A673 (cell line): ENCODE measurements around the gene STAMBP. TPM values are rescaled to one million over a fixed set of nuclear protein-coding genes. Genes with fewer than 3 reads are reported as not detected.

ENCODE experiments used
- BruUV-seq: library from RNA; stranded (reverse); fragments of 400-500 nt; replicated peaks from 2 replicates; lab custom pipeline; 2021; lab: Mats Ljungman, UMichigan
- CTCF ChIA-PET: fragments of 300-600 bp; sonication (Branson Sonifier 250); formaldehyde crosslinking; loops from one replicate; lab custom pipeline; 2022; ENCODE audit warnings: antibody characterized with exemption; lab: Charles Lee
- POLR2A ChIA-PET: fragments of 300-600 bp; sonication (Branson Sonifier 250); formaldehyde crosslinking; loops from one replicate; lab custom pipeline; 2022; ENCODE audit warnings: antibody characterized with exemption; ENCODE audit not compliant: low non-redundant PET; lab: Charles Lee
- DNase-seq: peaks from one replicate; pipeline ENCODE4 v3.0.0-alpha.2; 2015; ENCODE audit warnings: low spot score
- H3K27ac ChIP-seq: fragments of 200-600 bp; sonication (generic); 2 replicates; pipeline ENCODE4 v1.5.1; 2016; ENCODE audit warnings: mixed run types, low read depth, mild to moderate bottlenecking, mixed read lengths, antibody characterized with exemption, low read length; ENCODE audit not compliant: poor library complexity, severe bottlenecking
- H3K27me3 ChIP-seq: fragments of 200-600 bp; sonication (generic); replicated peaks from 2 replicates; pipeline ENCODE4 v1.6.1; 2017; ENCODE audit warnings: mixed run types, low read depth, mild to moderate bottlenecking, mixed read lengths, antibody characterized with exemption, low read length; ENCODE audit not compliant: insufficient read depth, poor library complexity
- H3K36me3 ChIP-seq: fragments of 200-600 bp; sonication (generic); 2 replicates; pipeline ENCODE4 v1.6.1; 2016; ENCODE audit warnings: mixed run types, mild to moderate bottlenecking, mixed read lengths, antibody characterized with exemption, low read length; ENCODE audit not compliant: insufficient read depth, poor library complexity, severe bottlenecking
- H3K4me1 ChIP-seq: fragments of 200-600 bp; sonication (generic); 2 replicates; pipeline ENCODE4 v1.6.1; 2017; ENCODE audit warnings: mixed run types, mild to moderate bottlenecking, mixed read lengths, antibody characterized with exemption, low read length; ENCODE audit not compliant: insufficient read depth, poor library complexity, severe bottlenecking
- H3K4me3 ChIP-seq: fragments of 200-600 bp; sonication (generic); 2 replicates; pipeline ENCODE4 v1.5.1; 2016; ENCODE audit warnings: low read depth, mixed run types, mild to moderate bottlenecking, mixed read lengths, low read length; ENCODE audit not compliant: poor library complexity, severe bottlenecking
- H3K9me3 ChIP-seq: fragments of 200-600 bp; sonication (generic); 2 replicates; pipeline ENCODE4 v1.6.1; 2016; ENCODE audit warnings: mixed run types, low read depth, mild to moderate bottlenecking, mixed read lengths, antibody characterized with exemption, low read length; ENCODE audit not compliant: poor library complexity, severe bottlenecking
- EZH2 ChIP-seq: fragments of 200-600 bp; sonication (generic); IDR thresholded peaks from 2 replicates; pipeline ENCODE4 v1.6.1; 2017; ENCODE audit warnings: borderline replicate concordance, low read depth, mild to moderate bottlenecking, mixed read lengths, antibody characterized with exemption, low read length; ENCODE audit not compliant: poor library complexity, severe bottlenecking
- intact Hi-C: fragments of 100-400 bp; cut with micrococcal nuclease; formaldehyde crosslinking; loops from one replicate; pipeline ENCODE4 v1.10.0; 2022; ENCODE audit not compliant: unreplicated experiment
- total RNA-seq: library from RNA; stranded (reverse); gene quantifications from 2 replicates; pipeline ENCODE4 v1.2.3, GENCODE V29; 2021
- TF ChIP-seq, protein P1 (sequence below): fragments of 300-800, 200-600 bp; sonication (generic); conservative IDR thresholded peaks from 2 replicates; pipeline ENCODE4 v1.5.1; 2017; ENCODE audit warnings: low read depth, mild to moderate bottlenecking, antibody characterized with exemption, low read length, moderate library complexity, mixed read lengths

STAMBP gene
- total RNA-seq, 1 experiment from 2014 or later: 67.1 TPM

DNA sequence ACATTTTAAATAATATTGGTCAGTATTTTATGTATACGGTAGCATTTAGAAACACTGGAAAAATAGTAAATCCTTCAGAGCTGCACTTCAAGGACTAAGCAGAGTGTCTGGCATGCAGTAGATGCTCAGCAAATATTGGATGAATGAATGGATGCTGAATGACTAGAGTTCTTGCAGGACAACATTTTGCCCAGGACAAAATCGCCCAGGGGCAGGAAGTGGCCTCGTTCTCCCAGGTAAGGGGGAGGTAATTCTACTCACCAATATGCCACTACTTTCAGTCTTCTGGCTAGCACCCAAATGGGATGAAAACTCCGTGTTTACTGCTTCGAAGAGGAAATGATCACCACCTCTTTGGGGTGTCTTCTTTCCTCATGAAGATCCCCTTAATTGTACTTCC lies 93.9 kb downstream of the STAMBP start:
- no peaks in the 10 kb centered on the region for H3K36me3 ChIP-seq
- no TSS peak for BruUV-seq
- H3K27ac ChIP-seq: no peak overlapping the region

More for the DNA sequence above, 93.9 kb downstream of the STAMBP start:
- Histone ChIP-seq H3K4me3 (no peak overlapping the region), H3K27me3 (no peaks in the 10 kb centered on the region), H3K9me3 (no peaks in the 10 kb centered on the region), H3K4me1 (peaks cover 2% of the 10 kb centered on the region)
- ChIA-PET CTCF (no interaction called here), POLR2A (no interaction called here)
- DNase-seq: no peak
- TF ChIP-seq, protein P1, sequence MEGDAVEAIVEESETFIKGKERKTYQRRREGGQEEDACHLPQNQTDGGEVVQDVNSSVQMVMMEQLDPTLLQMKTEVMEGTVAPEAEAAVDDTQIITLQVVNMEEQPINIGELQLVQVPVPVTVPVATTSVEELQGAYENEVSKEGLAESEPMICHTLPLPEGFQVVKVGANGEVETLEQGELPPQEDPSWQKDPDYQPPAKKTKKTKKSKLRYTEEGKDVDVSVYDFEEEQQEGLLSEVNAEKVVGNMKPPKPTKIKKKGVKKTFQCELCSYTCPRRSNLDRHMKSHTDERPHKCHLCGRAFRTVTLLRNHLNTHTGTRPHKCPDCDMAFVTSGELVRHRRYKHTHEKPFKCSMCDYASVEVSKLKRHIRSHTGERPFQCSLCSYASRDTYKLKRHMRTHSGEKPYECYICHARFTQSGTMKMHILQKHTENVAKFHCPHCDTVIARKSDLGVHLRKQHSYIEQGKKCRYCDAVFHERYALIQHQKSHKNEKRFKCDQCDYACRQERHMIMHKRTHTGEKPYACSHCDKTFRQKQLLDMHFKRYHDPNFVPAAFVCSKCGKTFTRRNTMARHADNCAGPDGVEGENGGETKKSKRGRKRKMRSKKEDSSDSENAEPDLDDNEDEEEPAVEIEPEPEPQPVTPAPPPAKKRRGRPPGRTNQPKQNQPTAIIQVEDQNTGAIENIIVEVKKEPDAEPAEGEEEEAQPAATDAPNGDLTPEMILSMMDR: no peak
- no peak for TF ChIP-seq EZH2
- intact Hi-C loops: no loop called here

Other genes starting within 250 kb of the STAMBP start
- gene NAT8, start 186.5 kb upstream of the STAMBP start, total RNA-seq: not detected in 2 replicates
- 57.3 and 57.5 TPM in 2 replicates for gene TPRKB, start 91.6 kb upstream of the STAMBP start, total RNA-seq
- gene DUSP11, start 48.9 kb upstream of the STAMBP start, total RNA-seq: 17.7 and 19.9 TPM in 2 replicates
- gene C2orf78, start 44.8 kb upstream of the STAMBP start, total RNA-seq: not detected in 2 replicates
- 0.59 and 2.7 TPM in 2 replicates for gene ACTG2, start 64.0 kb downstream of the STAMBP start, total RNA-seq
- 106 and 107 TPM in 2 replicates for gene DGUOK, start 97.9 kb downstream of the STAMBP start, total RNA-seq
- gene TET3, start 155.9 kb downstream of the STAMBP start, total RNA-seq: 26.3 and 28.7 TPM in 2 replicates